NB4 (cell line): ENCODE results near the gene VPS8.

ENCODE experiments used
- MYC ChIP-seq: IDR thresholded peaks from 2 replicates; pipeline ENCODE4 v1.6.1; 2011; ENCODE audit warnings: low read depth, low read length
- POLR2A ChIP-seq: IDR thresholded peaks from 2 replicates; pipeline ENCODE4 v1.6.1; 2011; ENCODE audit warnings: mild to moderate bottlenecking; ENCODE audit not compliant: insufficient read length; ENCODE audit errors: extremely low read depth
- TF ChIP-seq, protein P1 (sequence below): IDR thresholded peaks from one replicate; pipeline ENCODE4 v1.5.1; 2012; ENCODE audit warnings: low read depth, low read length
- TF ChIP-seq, protein P2 (sequence below): IDR thresholded peaks from 2 replicates; pipeline ENCODE4 v1.6.1; 2011; ENCODE audit warnings: low read depth, low read length

DNA sequence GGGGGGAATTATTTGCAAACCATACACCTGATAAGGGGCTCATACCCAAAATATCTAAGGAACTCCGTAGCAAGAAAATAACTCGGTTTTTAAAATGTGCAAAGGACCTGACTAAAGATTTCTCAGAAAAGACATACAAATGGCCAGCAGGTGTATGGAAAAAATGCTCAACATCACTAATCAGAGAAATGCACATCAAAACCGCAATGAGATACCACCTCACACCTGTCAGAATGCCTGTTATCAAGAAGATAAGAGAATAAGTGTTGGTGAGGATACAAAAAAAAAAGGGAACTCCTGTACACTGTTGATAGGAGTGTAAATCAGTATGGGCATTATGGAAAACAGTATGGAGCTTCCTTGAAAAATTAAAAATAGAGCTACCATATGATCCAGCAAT is 251.5 kb downstream of the VPS8 start:
- TF ChIP-seq, protein P1, sequence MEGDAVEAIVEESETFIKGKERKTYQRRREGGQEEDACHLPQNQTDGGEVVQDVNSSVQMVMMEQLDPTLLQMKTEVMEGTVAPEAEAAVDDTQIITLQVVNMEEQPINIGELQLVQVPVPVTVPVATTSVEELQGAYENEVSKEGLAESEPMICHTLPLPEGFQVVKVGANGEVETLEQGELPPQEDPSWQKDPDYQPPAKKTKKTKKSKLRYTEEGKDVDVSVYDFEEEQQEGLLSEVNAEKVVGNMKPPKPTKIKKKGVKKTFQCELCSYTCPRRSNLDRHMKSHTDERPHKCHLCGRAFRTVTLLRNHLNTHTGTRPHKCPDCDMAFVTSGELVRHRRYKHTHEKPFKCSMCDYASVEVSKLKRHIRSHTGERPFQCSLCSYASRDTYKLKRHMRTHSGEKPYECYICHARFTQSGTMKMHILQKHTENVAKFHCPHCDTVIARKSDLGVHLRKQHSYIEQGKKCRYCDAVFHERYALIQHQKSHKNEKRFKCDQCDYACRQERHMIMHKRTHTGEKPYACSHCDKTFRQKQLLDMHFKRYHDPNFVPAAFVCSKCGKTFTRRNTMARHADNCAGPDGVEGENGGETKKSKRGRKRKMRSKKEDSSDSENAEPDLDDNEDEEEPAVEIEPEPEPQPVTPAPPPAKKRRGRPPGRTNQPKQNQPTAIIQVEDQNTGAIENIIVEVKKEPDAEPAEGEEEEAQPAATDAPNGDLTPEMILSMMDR, result no peak
- TF ChIP-seq POLR2A (no peak), MYC (no peak)
- TF ChIP-seq, protein P2, sequence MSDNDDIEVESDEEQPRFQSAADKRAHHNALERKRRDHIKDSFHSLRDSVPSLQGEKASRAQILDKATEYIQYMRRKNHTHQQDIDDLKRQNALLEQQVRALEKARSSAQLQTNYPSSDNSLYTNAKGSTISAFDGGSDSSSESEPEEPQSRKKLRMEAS, result no peak
